ENCODE data around the gene PDE4C.
A peak's percentile ranks its signal among the peaks of the same experiment; 100 is the strongest.

PDE4C gene

GRCh38 chr19:18203408-18203862 lies 22.8 kb downstream of the PDE4C start:
- Histone ChIP-seq H3K9me3 (ENCODE audit: insufficient read depth, low read depth, low read length) (no peaks in the 10 kb centered on the region), H3K4me1 (ENCODE audit: insufficient read depth, low read length) (peaks cover 7% of the 10 kb centered on the region; the same call in 1 of the 2 replicates), H3K36me3 (ENCODE audit: insufficient read depth, low read depth, low read length) (peaks cover 21% of the 10 kb centered on the region; the same call in 1 of the 2 replicates), H3K27me3 (ENCODE audit: insufficient read depth, low read length) (peaks cover 6% of the 10 kb centered on the region), H3K27ac (ENCODE audit: low read length) (no peak overlapping the region), H3K9ac (ENCODE audit: low read depth, low read length) (peak overlapping the region; percentile 65; the same call in 1 of the 2 replicates), H3K4me3 (ENCODE audit: low read length) (peak overlapping the region; percentile 86)

GRCh38 chr19:18202778-18203407 lies 23.3 kb downstream of the PDE4C start:
- peaks cover 26% of the 10 kb centered on the region; the same call in 1 of the 2 replicates for H3K36me3 ChIP-seq (ENCODE audit: insufficient read depth, low read depth, low read length)
- peaks cover 7% of the 10 kb centered on the region; the same call in 1 of the 2 replicates for H3K4me1 ChIP-seq (ENCODE audit: insufficient read depth, low read length)
- peak overlapping the region; percentile 65; the same call in 1 of the 2 replicates for H3K9ac ChIP-seq (ENCODE audit: low read depth, low read length)
- peak overlapping the region; percentile 86 for H3K4me3 ChIP-seq (ENCODE audit: low read length)
- no peak overlapping the region for H3K27ac ChIP-seq (ENCODE audit: low read length)
- peaks cover 6% of the 10 kb centered on the region for H3K27me3 ChIP-seq (ENCODE audit: insufficient read depth, low read length)
- H3K9me3 ChIP-seq (ENCODE audit: insufficient read depth, low read depth, low read length) = no peaks in the 10 kb centered on the region

GRCh38 chr19:18202397-18202777 lies 23.9 kb downstream of the PDE4C start:
- Histone ChIP-seq H3K9me3 (ENCODE audit: insufficient read depth, low read depth, low read length) (no peaks in the 10 kb centered on the region), H3K4me3 (ENCODE audit: low read length) (no peak overlapping the region), H3K4me1 (ENCODE audit: insufficient read depth, low read length) (peaks cover 7% of the 10 kb centered on the region; the same call in 1 of the 2 replicates), H3K27me3 (ENCODE audit: insufficient read depth, low read length) (peaks cover 6% of the 10 kb centered on the region), H3K27ac (ENCODE audit: low read length) (no peak overlapping the region), H3K36me3 (ENCODE audit: insufficient read depth, low read depth, low read length) (peaks cover 26% of the 10 kb centered on the region; the same call in 1 of the 2 replicates), H3K9ac (ENCODE audit: low read depth, low read length) (no peak overlapping the region)

DNA sequence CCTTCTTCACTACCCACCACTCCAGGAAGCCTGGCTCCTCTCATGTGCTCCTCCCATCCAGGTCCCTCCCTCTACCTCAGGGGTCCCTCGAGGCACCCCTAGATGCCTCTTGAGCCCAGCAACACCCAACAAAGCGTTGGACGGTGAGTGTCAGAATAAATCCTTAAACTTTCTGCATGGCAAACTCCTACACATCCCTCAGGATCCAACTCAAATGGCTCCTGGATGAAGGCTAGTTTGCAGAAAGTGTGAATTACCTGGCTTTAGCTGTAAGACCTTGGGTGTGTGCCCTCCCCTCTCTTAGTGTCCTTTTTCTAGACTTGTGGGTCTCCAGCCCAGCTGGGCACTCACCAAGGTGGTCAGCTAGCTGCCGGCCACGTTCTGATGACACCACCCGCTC lies 27.9 kb downstream of the PDE4C start:
- Histone ChIP-seq H3K36me3 (ENCODE audit: insufficient read depth, low read depth, low read length) (peaks cover 38% of the 10 kb centered on the region), H3K9me3 (ENCODE audit: insufficient read depth, low read depth, low read length) (no peaks in the 10 kb centered on the region), H3K9ac (ENCODE audit: low read depth, low read length) (no peak overlapping the region), H3K27me3 (ENCODE audit: insufficient read depth, low read length) (peaks cover 5% of the 10 kb centered on the region), H3K4me1 (ENCODE audit: insufficient read depth, low read length) (peaks cover 8% of the 10 kb centered on the region; the same call in 1 of the 2 replicates), H3K27ac (ENCODE audit: low read length) (no peak overlapping the region), H3K4me3 (ENCODE audit: low read length) (no peak overlapping the region)

DNA sequence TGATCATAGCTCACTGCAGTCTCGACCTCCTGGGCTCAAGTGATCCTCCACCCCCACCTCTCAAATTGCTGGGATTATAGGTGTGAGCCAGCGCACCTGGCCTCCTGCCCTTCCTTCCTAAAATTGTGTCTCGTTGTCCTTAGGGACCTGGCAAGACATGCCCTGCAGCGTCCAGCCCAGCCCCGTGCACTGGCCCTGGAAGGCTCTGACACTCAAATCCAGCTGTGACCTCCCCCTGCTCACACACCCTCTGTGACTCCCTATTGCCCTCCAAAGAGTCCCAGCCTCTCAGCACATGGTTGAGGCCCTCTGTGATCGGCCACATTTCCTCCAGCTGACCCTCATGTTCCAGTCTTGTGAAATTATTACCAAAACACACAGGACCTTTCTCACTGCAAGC lies 28.3 kb downstream of the PDE4C start:
- H3K36me3 ChIP-seq (ENCODE audit: insufficient read depth, low read depth, low read length) = peaks cover 38% of the 10 kb centered on the region
- H3K9ac ChIP-seq (ENCODE audit: low read depth, low read length) = no peak overlapping the region
- no peaks in the 10 kb centered on the region for H3K9me3 ChIP-seq (ENCODE audit: insufficient read depth, low read depth, low read length)
- H3K27me3 ChIP-seq (ENCODE audit: insufficient read depth, low read length) = peaks cover under 1% of the 10 kb centered on the region; the same call in 1 of the 2 replicates
- peaks cover 8% of the 10 kb centered on the region; the same call in 1 of the 2 replicates for H3K4me1 ChIP-seq (ENCODE audit: insufficient read depth, low read length)
- no peak overlapping the region for H3K27ac ChIP-seq (ENCODE audit: low read length)
- H3K4me3 ChIP-seq (ENCODE audit: low read length) = no peak overlapping the region

- Histone ChIP-seq H3K36me3 (ENCODE audit: insufficient read depth, low read depth, low read length) (peaks cover 38% of the 10 kb centered on the region), H3K27ac (ENCODE audit: low read length) (no peak overlapping the region), H3K27me3 (ENCODE audit: insufficient read depth, low read length) (no peaks in the 10 kb centered on the region), H3K9me3 (ENCODE audit: insufficient read depth, low read depth, low read length) (no peaks in the 10 kb centered on the region), H3K9ac (ENCODE audit: low read depth, low read length) (no peak overlapping the region), H3K4me1 (ENCODE audit: insufficient read depth, low read length) (peaks cover 8% of the 10 kb centered on the region; the same call in 1 of the 2 replicates), H3K4me3 (ENCODE audit: low read length) (no peak overlapping the region)
Observed at GRCh38 chr19:18197306-18197705, 28.9 kb downstream of the PDE4C start.

DNA sequence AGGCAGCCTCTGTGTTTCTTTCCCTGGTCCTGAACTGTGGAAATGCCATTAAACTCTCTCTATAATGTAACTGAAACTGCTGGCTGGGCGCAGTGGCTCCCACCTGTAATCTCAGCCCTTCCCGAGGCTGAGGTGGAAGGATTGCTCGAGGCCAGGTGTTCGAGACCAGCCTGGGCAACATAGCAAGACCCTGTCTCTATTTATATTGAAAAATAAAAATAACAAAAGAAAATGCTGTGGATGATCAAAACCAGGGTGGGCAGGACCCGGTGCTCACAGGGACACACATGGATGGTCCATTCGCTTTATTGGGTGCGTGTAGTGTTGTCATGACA lies 29.8 kb downstream of the PDE4C start:
- Histone ChIP-seq H3K27ac (ENCODE audit: low read length) (no peak overlapping the region), H3K4me3 (ENCODE audit: low read length) (no peak overlapping the region), H3K9ac (ENCODE audit: low read depth, low read length) (no peak overlapping the region)

DNA sequence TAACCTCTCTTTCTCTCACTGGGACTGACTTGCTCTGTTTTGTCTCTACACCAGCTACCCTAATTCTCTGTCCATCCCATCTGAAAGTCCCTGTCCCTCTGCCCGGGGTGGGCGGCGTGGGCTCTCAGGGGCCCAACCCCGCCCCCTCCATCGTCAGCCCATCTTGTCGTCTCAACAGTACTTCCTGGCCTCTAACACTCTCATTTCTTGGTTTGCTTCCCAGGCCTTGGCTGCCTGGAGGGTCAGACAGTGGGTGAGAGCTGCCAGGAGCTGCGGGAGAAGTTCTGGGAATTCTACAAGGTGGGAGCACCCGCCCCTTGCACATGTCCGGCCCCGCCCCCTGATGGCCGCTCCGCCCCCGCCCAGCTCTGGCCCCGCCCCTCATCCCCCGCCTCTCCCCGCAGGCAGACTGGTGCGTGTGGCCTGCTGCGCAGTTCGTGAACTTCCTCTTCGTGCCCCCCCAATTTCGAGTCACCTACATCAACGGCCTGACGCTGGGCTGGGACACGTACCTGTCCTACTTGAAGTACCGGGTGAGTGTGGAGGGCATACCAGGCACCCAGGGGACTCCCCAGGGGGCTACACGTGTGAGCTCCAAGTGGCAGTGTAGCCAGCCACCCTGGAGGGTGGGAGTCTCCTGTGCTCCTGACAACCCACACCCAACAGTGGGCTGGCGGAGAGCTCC lies 31.5 kb downstream of the PDE4C start:
- Histone ChIP-seq H3K36me3 (ENCODE audit: insufficient read depth, low read depth, low read length) (peaks cover 30% of the 10 kb centered on the region), H3K9me3 (ENCODE audit: insufficient read depth, low read depth, low read length) (no peaks in the 10 kb centered on the region), H3K4me3 (ENCODE audit: low read length) (peak overlapping the region; percentile 93), H3K9ac (ENCODE audit: low read depth, low read length) (peak overlapping the region; percentile 76; the same call in 1 of the 2 replicates), H3K27me3 (ENCODE audit: insufficient read depth, low read length) (no peaks in the 10 kb centered on the region), H3K27ac (ENCODE audit: low read length) (no peak overlapping the region), H3K4me1 (ENCODE audit: insufficient read depth, low read length) (peaks cover 8% of the 10 kb centered on the region; the same call in 1 of the 2 replicates)

More for the DNA sequence above, 29.8 kb downstream of the PDE4C start:
- H3K27me3 ChIP-seq (ENCODE audit: insufficient read depth, low read length) = no peaks in the 10 kb centered on the region
- H3K9me3 ChIP-seq (ENCODE audit: insufficient read depth, low read depth, low read length) = no peaks in the 10 kb centered on the region
- peaks cover 38% of the 10 kb centered on the region for H3K36me3 ChIP-seq (ENCODE audit: insufficient read depth, low read depth, low read length)
- H3K4me1 ChIP-seq (ENCODE audit: insufficient read depth, low read length) = peaks cover 8% of the 10 kb centered on the region; the same call in 1 of the 2 replicates

DNA sequence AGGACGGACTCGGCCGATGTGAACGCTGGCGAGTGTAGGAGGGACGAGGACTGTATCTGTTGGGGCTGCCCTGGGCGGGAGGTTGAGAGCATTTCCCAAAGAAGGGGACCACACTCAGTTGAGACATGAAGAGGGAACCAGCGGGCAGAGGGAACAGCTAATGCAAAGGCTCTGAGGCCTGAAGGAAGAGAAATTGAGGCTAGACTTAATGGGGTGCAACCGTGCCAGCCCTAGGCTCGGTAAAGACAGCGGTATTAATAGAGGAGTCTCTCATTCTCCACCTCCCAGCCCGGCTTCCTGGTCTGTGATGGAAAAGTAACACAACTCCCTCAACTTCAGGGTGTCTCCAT lies 32.1 kb downstream of the PDE4C start:
- no peaks in the 10 kb centered on the region for H3K9me3 ChIP-seq (ENCODE audit: insufficient read depth, low read depth, low read length)
- H3K4me3 ChIP-seq (ENCODE audit: low read length) = peak overlapping the region; percentile 93
- no peak overlapping the region for H3K27ac ChIP-seq (ENCODE audit: low read length)
- H3K27me3 ChIP-seq (ENCODE audit: insufficient read depth, low read length) = no peaks in the 10 kb centered on the region
- H3K36me3 ChIP-seq (ENCODE audit: insufficient read depth, low read depth, low read length) = peaks cover 24% of the 10 kb centered on the region
- peak overlapping the region; percentile 76; the same call in 1 of the 2 replicates for H3K9ac ChIP-seq (ENCODE audit: low read depth, low read length)
- peaks cover 8% of the 10 kb centered on the region; the same call in 1 of the 2 replicates for H3K4me1 ChIP-seq (ENCODE audit: insufficient read depth, low read length)

DNA sequence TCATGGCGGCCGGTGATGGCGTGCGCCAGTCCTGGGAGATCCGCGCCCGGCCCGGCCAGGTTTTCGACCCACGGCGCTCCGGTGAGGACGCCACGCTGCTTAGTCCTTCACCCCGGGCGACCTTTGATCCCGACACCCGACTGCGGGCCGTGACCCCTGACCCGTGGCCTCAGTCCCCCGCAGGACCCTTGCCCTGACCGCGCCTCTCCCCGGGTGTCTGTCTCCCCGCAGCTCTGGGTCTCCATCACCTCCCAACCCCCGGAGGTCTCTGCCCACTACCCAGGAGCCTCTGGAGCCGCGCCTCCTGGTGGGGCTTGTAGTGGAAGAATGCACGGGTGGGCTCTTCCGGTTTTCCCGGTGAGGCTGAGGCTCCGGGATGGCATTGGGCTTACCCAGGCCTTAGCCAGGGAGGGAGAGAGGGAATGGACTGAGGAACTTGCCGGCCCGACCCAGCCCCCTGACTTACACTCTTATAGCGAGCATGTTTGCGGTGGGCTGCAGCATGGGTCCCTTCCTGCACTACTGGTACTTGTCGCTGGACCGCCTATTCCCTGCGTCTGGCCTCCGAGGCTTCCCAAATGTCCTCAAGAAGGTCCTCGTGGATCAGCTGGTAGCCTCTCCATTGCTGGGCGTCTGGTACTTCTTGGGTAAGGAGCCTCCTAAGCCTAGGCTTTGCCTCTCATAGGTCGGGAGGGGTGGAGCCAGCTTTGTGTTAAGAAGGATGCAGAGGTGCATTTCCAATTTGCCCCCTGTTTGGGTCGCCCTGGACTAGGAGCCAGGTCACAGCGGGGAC lies 32.7 kb downstream of the PDE4C start:
- Histone ChIP-seq H3K36me3 (ENCODE audit: insufficient read depth, low read depth, low read length) (peaks cover 18% of the 10 kb centered on the region), H3K9ac (ENCODE audit: low read depth, low read length) (peak overlapping the region; percentile 76; the same call in 1 of the 2 replicates), H3K9me3 (ENCODE audit: insufficient read depth, low read depth, low read length) (no peaks in the 10 kb centered on the region), H3K27ac (ENCODE audit: low read length) (no peak overlapping the region), H3K4me1 (ENCODE audit: insufficient read depth, low read length) (peaks cover 8% of the 10 kb centered on the region; the same call in 1 of the 2 replicates), H3K4me3 (ENCODE audit: low read length) (peak overlapping the region; percentile 93), H3K27me3 (ENCODE audit: insufficient read depth, low read length) (no peaks in the 10 kb centered on the region)

DNA sequence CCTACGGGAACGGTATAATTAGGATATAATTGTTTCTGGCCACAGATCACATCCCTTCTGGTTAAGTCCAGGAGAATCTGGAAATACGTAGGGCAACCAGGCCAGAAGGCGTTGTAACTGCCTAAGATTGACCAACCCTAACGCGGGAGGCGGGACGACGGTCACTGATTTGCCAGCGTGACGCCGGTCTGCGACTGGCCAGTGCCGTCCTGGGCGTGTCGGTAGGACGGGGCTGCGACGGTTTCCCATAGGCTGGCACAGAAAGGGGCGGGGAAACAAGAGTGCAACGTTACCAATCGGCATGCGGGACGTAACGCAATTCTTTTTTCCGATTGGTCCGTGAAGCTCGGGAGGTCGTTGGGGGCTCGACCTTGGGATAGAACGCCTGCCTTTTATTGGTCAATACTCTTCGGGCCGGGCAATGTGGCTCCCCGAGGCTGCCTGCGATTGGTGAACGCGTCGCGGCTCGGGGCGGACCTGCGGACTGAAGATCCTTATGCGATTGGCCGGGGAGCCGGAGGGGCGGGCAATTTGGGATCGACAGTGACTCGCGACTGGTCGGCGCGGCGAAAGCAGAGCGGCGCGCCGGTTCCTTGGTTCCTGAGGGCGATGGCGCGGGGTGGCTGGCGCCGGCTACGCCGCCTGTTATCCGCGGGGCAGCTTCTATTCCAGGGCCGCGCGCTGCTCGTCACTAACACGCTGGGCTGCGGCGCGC lies 33.4 kb downstream of the PDE4C start, which contains the start of gene MPV17L2:
Gene MPV17L2, plus strand, starts transcription at position 546 of the 715 bp plus-strand sequence. Its CDS starts 64 bp downstream, at position 610.
- Histone ChIP-seq H3K4me1 (ENCODE audit: insufficient read depth, low read length) (peaks cover 8% of the 10 kb centered on the region; the same call in 1 of the 2 replicates), H3K9ac (ENCODE audit: low read depth, low read length) (peak within 1 kb of the TSS; percentile 76; the same call in 1 of the 2 replicates), H3K27ac (ENCODE audit: low read length) (no peak within 1 kb of the TSS), H3K9me3 (ENCODE audit: insufficient read depth, low read depth, low read length) (no peaks in the 10 kb centered on the region), H3K27me3 (ENCODE audit: insufficient read depth, low read length) (no peaks in the 10 kb centered on the region), H3K36me3 (ENCODE audit: insufficient read depth, low read depth, low read length) (peaks cover 12% of the 10 kb centered on the region), H3K4me3 (ENCODE audit: low read length) (peak within 1 kb of the TSS; percentile 93)
